K562 (cell line): ENCODE results near the gene CECR2. TPM values are rescaled to one million over a fixed set of nuclear protein-coding genes. Genes with fewer than 3 reads are reported as not detected.

Source experiments
- ATAC-seq: fragments of 200-7000 bp; cut with Tn5 transposase; 3 replicates; pipeline ENCODE4 v1.9.1; 2020; ENCODE audit warnings: moderate library complexity
- BruUV-seq: library from RNA; stranded (reverse); fragments of 400-500 nt; replicated peaks from 2 replicates; lab custom pipeline; 2021; lab: Mats Ljungman, UMichigan
- CTCF ChIA-PET: fragments of 300-600 bp; formaldehyde crosslinking; extraction: SDS; loops from one replicate; lab custom pipeline; 2021; ENCODE audit warnings: low intra/inter-chr PET ratio; lab: Yijun Ruan, JAX
- POLR2A ChIA-PET: fragments of 300-600, 350-650 bp; sonication (Branson Sonifier 250); formaldehyde crosslinking; extraction: SDS; loops from one replicate; lab custom pipeline; 2021; ENCODE audit warnings: antibody characterized with exemption, inconsistent platforms; lab: Yijun Ruan, JAX
- DNase-seq, 4 experiments: peaks; one replicate each; pipeline versions ENCODE4 v3.0.0 to v3.0.0-alpha.2; 2011 to 2018; ENCODE audit warnings: low spot score in 3 of 4, mixed read lengths in 3 of 4; ENCODE audit errors: extremely low read depth in 1 of 4
- FAIRE-seq: peaks from 2 replicates; lab custom pipeline; 2011; peaks lifted over from hg19 to GRCh38; lab: Jason Lieb, UNC
- H2AFZ ChIP-seq: 2 replicates; pipeline ENCODE4 v1.6.0; 2011; ENCODE audit warnings: low read depth, low read length, control low read depth, inconsistent platforms
- H3K27ac ChIP-seq: fragments of 200-600 bp; 3 replicates; pipeline ENCODE4 v1.8.0; 2011; ENCODE audit warnings: low read depth, mild to moderate bottlenecking, control low read depth, inconsistent platforms, low read length, moderate library complexity, mixed read lengths; ENCODE audit errors: extremely low read depth
- H3K27me3 ChIP-seq, 2 experiments: fragments of 300-600 bp in 1 of 2; 2 replicates in 1 of 2; 3 replicates in 1 of 2; pipeline versions ENCODE4 v1.6.0 to v1.8.0; 2011; ENCODE audit warnings: inconsistent platforms in 2 of 2, low read length in 2 of 2, mild to moderate bottlenecking in 1 of 2, mixed read lengths in 1 of 2, moderate library complexity in 1 of 2; ENCODE audit not compliant: control insufficient read depth in 2 of 2, insufficient read depth in 2 of 2
- H3K36me3 ChIP-seq: fragments of 300-600 bp; 3 replicates; pipeline ENCODE4 v1.8.0; 2011; ENCODE audit warnings: mild to moderate bottlenecking, low read length, inconsistent platforms; ENCODE audit not compliant: control insufficient read depth, insufficient read depth
- H3K4me1 ChIP-seq, 2 experiments: fragments of 200-600 bp in 1 of 2; replicated peaks in 1 of 2; 2 replicates in 1 of 2; 3 replicates in 1 of 2; pipeline versions ENCODE4 v1.5.1 to v1.8.0; 2011; ENCODE audit warnings: inconsistent platforms in 2 of 2, low read length in 2 of 2, mild to moderate bottlenecking in 1 of 2, mixed read lengths in 1 of 2, moderate library complexity in 1 of 2; ENCODE audit not compliant: control insufficient read depth in 2 of 2, insufficient read depth in 2 of 2
- H3K4me2 ChIP-seq: 2 replicates; pipeline ENCODE4 v1.6.1; 2011; ENCODE audit warnings: low read length, control low read depth, inconsistent platforms, mixed read lengths; ENCODE audit not compliant: insufficient read depth
- H3K4me3 ChIP-seq: fragments of 200-600 bp; sonication (generic), shearing (Covaris generic); 2 replicates; pipeline ENCODE4 v1.5.1; 2016; ENCODE audit warnings: control low read depth, inconsistent platforms
- H3K79me2 ChIP-seq: fragments of 200-600 bp; 3 replicates; pipeline ENCODE4 v1.8.0; 2011; ENCODE audit warnings: low read length, inconsistent platforms; ENCODE audit not compliant: control insufficient read depth, insufficient read depth
- H3K9ac ChIP-seq, 2 experiments: 2 replicates each; pipeline versions ENCODE4 v1.6.0 to v1.6.1; 2011; ENCODE audit warnings: low read depth in 2 of 2, low read length in 2 of 2, control low read depth in 1 of 2, inconsistent platforms in 1 of 2, mild to moderate bottlenecking in 1 of 2, mixed read lengths in 1 of 2; ENCODE audit not compliant: insufficient read depth in 1 of 2
- H3K9me1 ChIP-seq: one replicate; pipeline ENCODE4 v1.6.0; 2011; ENCODE audit warnings: inconsistent platforms, mild to moderate bottlenecking, low read length, moderate library complexity; ENCODE audit not compliant: control insufficient read depth, insufficient read depth
- H3K9me3 ChIP-seq: replicated peaks from 2 replicates; pipeline ENCODE4 v1.5.1; 2011; ENCODE audit warnings: low read depth, low read length, inconsistent platforms; ENCODE audit not compliant: control insufficient read depth, insufficient read depth
- H4K20me1 ChIP-seq: replicated peaks from 2 replicates; pipeline ENCODE4 v1.6.1; 2011; ENCODE audit warnings: low read length, inconsistent platforms, mixed read lengths; ENCODE audit not compliant: control insufficient read depth, insufficient read depth
- ASH1L ChIP-seq: fragments of 450-650 bp; IDR thresholded peaks from 2 replicates; pipeline ENCODE4 v1.6.1; 2018; ENCODE audit warnings: borderline replicate concordance, mild to moderate bottlenecking, low read depth; ENCODE audit not compliant: partially characterized antibody
- MEF2D ChIP-seq: conservative IDR thresholded peaks from 2 replicates; pipeline ENCODE4 v1.6.1; 2016; ENCODE audit warnings: low read depth, missing genetic modification characterization, missing compliant biosample characterization
- POLR2H ChIP-seq: IDR thresholded peaks from 2 replicates; pipeline ENCODE4 v1.6.1; 2016; ENCODE audit warnings: missing genetic modification characterization, low read depth, mild to moderate bottlenecking, control low read depth, missing compliant biosample characterization, moderate library complexity
- SMARCA5 ChIP-seq: fragments of 450-650 bp; IDR thresholded peaks from 2 replicates; pipeline ENCODE4 v1.6.1; 2016
- SRSF3 ChIP-seq: fragments of 200-400 bp; formaldehyde crosslinking; IDR thresholded peaks from 2 replicates; pipeline ENCODE4 v1.6.1; 2016; ENCODE audit warnings: mild to moderate bottlenecking, low read length, moderate library complexity; ENCODE audit not compliant: insufficient read depth
- U2AF2 ChIP-seq: fragments of 200-400 bp; formaldehyde crosslinking; optimal IDR thresholded peaks from 2 replicates; pipeline ENCODE3; 2017; ENCODE audit warnings: low read depth, mild to moderate bottlenecking, low read length
- ZNF717 ChIP-seq: fragments of 250-450 bp; sonication (Bioruptor Pico); IDR thresholded peaks from 2 replicates; pipeline ENCODE4 v1.5.0; 2021
- ZSCAN29 ChIP-seq: fragments of 450-650 bp; IDR thresholded peaks from 2 replicates; pipeline ENCODE4 v1.6.1; 2017
- WGBS: fragments of 100-300 bp; shearing (Covaris generic); methylation state at CpG from one replicate; pipeline ENCODE4 v1.1.6; 2016; ENCODE audit warnings: low coverage, mixed read lengths; ENCODE audit not compliant: insufficient coverage; ENCODE audit errors: missing lambda C conversion rate; 5-methylcytosine and 5-hydroxymethylcytosine counted together
- in situ Hi-C: fragments of 300-500 bp; cut with MboI; formaldehyde crosslinking; loops from 4 replicates; pipeline ENCODE4 v1.15.0; 2018; ENCODE audit warnings: inconsistent platforms, mixed read lengths
- intact Hi-C: fragments of 100-400 bp; cut with micrococcal nuclease; formaldehyde crosslinking; loops from 2 replicates; pipeline ENCODE4 v1.14.2; 2022
- polyA plus RNA-seq, 8 experiments: library from polyadenylated mRNA; depleted of rRNA in 4 of 8; stranded (reverse) in 5 of 8; unstranded in 3 of 8; fragments of >200 nt; fragmentation: Nextera tagmentation in 2 of 8; fragmentation: Illumina TruSeq in 1 of 8; extraction: Ambion mirVana in 2 of 8; extraction: Trizol in 1 of 8; gene quantifications; 2 replicates each; pipeline versions ENCODE4 v1.2.1 to v1.2.3, GENCODE V29; 2011 to 2014; ENCODE audit warnings: inconsistent platforms in 1 of 8, missing spikeins in 1 of 8
- total RNA-seq, 7 experiments: library from RNA; depleted of rRNA in 6 of 7; stranded (reverse); fragments of >200 nt in 6 of 7; fragmentation: Illumina TruSeq in 2 of 7; extraction: Trizol in 2 of 7; gene quantifications; 2 replicates each; pipeline versions ENCODE4 v1.2.1 to v1.2.3, GENCODE V29; 2011 to 2021; ENCODE audit warnings: low replicate concordance in 1 of 7
- TF ChIP-seq, protein P1 (sequence below): fragments of 450-650 bp; IDR thresholded peaks from 2 replicates; pipeline ENCODE4 v1.6.1; 2016; ENCODE audit warnings: missing biosample characterization, missing genetic modification characterization
- TF ChIP-seq, protein P2 (sequence below): sonication (generic); formaldehyde crosslinking; IDR thresholded peaks from 2 replicates; pipeline ENCODE4 v1.8.0; 2022; ENCODE audit warnings: mild to moderate bottlenecking, missing genetic modification reagents
- TF ChIP-seq, protein P3 (sequence below): IDR thresholded peaks from 3 replicates; pipeline ENCODE4 v1.6.1; 2011; ENCODE audit warnings: borderline replicate concordance, mild to moderate bottlenecking, moderate library complexity; ENCODE audit not compliant: insufficient read length; ENCODE audit errors: extremely low read depth

Gene CECR2
- total and polyA plus RNA-seq, 9 of the 15 experiments (the other 6 are each of a cell fraction or from before 2014, with no cell fraction given), result 0.01 to 1.00 (median 0.27) TPM

DNA sequence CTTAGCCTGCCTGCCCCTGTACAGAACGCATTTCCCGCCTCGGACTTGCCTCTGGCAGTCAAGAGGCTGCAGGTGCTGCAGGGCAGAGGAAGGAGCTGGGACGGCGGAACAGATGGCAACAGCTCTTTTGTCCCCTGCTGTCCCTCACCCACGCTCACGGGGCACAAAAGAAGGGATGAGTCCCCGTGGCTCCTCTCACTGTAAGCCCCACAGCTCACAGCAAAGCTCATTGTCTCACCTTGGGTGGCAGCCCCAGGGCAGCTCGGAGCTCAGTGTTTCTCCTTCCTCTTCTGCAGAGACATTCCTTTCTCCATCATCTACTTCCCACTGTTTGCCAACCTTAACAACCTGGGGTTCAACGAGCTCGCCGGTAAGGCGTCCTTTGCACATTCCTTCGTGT lies 218.4 kb downstream of the CECR2 start (continued):
- TF ChIP-seq U2AF2 (no peak), ASH1L (no peak), SMARCA5 (no peak), SRSF3 (no peak)
- TF ChIP-seq, protein P1, sequence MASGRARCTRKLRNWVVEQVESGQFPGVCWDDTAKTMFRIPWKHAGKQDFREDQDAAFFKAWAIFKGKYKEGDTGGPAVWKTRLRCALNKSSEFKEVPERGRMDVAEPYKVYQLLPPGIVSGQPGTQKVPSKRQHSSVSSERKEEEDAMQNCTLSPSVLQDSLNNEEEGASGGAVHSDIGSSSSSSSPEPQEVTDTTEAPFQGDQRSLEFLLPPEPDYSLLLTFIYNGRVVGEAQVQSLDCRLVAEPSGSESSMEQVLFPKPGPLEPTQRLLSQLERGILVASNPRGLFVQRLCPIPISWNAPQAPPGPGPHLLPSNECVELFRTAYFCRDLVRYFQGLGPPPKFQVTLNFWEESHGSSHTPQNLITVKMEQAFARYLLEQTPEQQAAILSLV (tag), result no peak

DNA sequence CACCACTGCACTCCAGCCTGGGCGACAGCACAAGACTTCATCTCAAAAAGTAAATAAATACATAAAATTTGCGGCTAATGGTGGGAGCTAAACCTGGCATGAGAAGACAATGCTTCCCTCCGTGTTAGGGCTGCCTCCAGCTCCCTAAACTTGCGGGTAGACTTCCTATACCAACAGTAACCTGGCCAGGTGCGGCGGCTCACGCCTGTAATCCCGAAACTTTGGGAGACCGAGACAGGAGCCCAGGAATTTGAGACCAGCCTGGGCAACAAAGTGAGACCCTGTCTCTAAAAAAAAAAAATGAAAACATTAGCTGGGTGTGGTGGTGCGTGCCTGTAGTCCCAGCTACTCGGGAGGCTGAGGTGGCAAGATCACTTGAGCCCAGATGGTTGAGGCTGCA lies 219.3 kb downstream of the CECR2 start:
- H3K4me1 ChIP-seq, result no peaks in the 10 kb centered on the region
- 75% methylated on average over 11 of the region's 11 CpGs for WGBS
- no peak overlapping the region for H3K27ac ChIP-seq
- H2AFZ ChIP-seq, result no peak overlapping the region
- no peak overlapping the region for H3K4me2 ChIP-seq
- ChIA-PET POLR2A (interaction anchor here (0.6 to 1.9 kb wide), 6 partner anchors 9 to 199 kb away, joined by 3 to 12 read pairs (median 4); no protein-coding TSS in a partner anchor), CTCF (no interaction called here)
- no peaks in the 10 kb centered on the region for H3K79me2 ChIP-seq
- no peaks in the 10 kb centered on the region for H3K9me1 ChIP-seq
- H3K4me3 ChIP-seq, result no peak overlapping the region
- TF ChIP-seq ZSCAN29, result no peak
- no peak for TF ChIP-seq ZNF717 (CRISPR knock-in tag)
- TF ChIP-seq, protein P2, sequence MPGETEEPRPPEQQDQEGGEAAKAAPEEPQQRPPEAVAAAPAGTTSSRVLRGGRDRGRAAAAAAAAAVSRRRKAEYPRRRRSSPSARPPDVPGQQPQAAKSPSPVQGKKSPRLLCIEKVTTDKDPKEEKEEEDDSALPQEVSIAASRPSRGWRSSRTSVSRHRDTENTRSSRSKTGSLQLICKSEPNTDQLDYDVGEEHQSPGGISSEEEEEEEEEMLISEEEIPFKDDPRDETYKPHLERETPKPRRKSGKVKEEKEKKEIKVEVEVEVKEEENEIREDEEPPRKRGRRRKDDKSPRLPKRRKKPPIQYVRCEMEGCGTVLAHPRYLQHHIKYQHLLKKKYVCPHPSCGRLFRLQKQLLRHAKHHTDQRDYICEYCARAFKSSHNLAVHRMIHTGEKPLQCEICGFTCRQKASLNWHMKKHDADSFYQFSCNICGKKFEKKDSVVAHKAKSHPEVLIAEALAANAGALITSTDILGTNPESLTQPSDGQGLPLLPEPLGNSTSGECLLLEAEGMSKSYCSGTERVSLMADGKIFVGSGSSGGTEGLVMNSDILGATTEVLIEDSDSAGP (CRISPR knock-in tag), result no peak
- no peak for TF ChIP-seq MEF2D (tag)
- TF ChIP-seq, protein P3, sequence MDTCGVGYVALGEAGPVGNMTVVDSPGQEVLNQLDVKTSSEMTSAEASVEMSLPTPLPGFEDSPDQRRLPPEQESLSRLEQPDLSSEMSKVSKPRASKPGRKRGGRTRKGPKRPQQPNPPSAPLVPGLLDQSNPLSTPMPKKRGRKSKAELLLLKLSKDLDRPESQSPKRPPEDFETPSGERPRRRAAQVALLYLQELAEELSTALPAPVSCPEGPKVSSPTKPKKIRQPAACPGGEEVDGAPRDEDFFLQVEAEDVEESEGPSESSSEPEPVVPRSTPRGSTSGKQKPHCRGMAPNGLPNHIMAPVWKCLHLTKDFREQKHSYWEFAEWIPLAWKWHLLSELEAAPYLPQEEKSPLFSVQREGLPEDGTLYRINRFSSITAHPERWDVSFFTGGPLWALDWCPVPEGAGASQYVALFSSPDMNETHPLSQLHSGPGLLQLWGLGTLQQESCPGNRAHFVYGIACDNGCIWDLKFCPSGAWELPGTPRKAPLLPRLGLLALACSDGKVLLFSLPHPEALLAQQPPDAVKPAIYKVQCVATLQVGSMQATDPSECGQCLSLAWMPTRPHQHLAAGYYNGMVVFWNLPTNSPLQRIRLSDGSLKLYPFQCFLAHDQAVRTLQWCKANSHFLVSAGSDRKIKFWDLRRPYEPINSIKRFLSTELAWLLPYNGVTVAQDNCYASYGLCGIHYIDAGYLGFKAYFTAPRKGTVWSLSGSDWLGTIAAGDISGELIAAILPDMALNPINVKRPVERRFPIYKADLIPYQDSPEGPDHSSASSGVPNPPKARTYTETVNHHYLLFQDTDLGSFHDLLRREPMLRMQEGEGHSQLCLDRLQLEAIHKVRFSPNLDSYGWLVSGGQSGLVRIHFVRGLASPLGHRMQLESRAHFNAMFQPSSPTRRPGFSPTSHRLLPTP, result no peak
- no peak for TF ChIP-seq POLR2H (tag)
- H3K9ac ChIP-seq, result no peak overlapping the region
- DNase-seq, result no peak
- H3K36me3 ChIP-seq, result peaks cover 35% of the 10 kb centered on the region; the same call in 2 of the 3 replicates
- intact Hi-C loops (no loop called here), in situ Hi-C loops (no loop called here)
- H3K9me3 ChIP-seq, result no peaks in the 10 kb centered on the region
- H3K27me3 ChIP-seq, result peaks cover 0 to 4% of the 10 kb centered on the region in 2 experiments; a peak in 2 of 5 replicates
- no peak for ATAC-seq
- no peak for FAIRE-seq
- no TSS peak for BruUV-seq
- H4K20me1 ChIP-seq, result no peaks in the 10 kb centered on the region
